SK-N-SH treated with all-trans-retinoic acid at 6 μM for 48 hours (cell line): ENCODE results near the gene RTF2.

Experiments
- ATAC-seq: fragments of 200-7000 bp; cut with Tn5 transposase; 3 replicates; pipeline ENCODE4 v1.9.1; 2020; ENCODE audit warnings: mild to moderate bottlenecking, moderate library complexity
- ARNTL ChIP-seq: fragments of 450-650 bp; formaldehyde crosslinking; IDR thresholded peaks from 2 replicates; pipeline ENCODE4 v1.5.0; 2020; ENCODE audit warnings: low read depth, mild to moderate bottlenecking, moderate library complexity, borderline replicate concordance
- BACH2 ChIP-seq: fragments of 250-450 bp; sonication (Bioruptor Pico); IDR thresholded peaks from 2 replicates; pipeline ENCODE4 v1.9.0; 2021; ENCODE audit warnings: mild to moderate bottlenecking, borderline replicate concordance
- CSDC2 ChIP-seq: fragments of 250-450 bp; sonication (Bioruptor Pico); IDR thresholded peaks from 2 replicates; pipeline ENCODE4 v1.5.0; 2020; ENCODE audit warnings: mild to moderate bottlenecking, moderate library complexity
- ESRRG ChIP-seq: fragments of 250-450 bp; sonication (Bioruptor Pico); IDR thresholded peaks from 2 replicates; pipeline ENCODE4 v1.6.1; 2021; ENCODE audit warnings: mild to moderate bottlenecking
- GLIS3 ChIP-seq: fragments of 250-450 bp; sonication (Bioruptor Pico); IDR thresholded peaks from 2 replicates; pipeline ENCODE4 v1.5.0; 2020; ENCODE audit warnings: mild to moderate bottlenecking, moderate library complexity
- ISL1 ChIP-seq: fragments of 250-450 bp; sonication (Bioruptor Pico); IDR thresholded peaks from 2 replicates; pipeline ENCODE4 v2.1.2; 2022; ENCODE audit warnings: mild to moderate bottlenecking, moderate library complexity
- OSR1 ChIP-seq: fragments of 250-450 bp; sonication (Bioruptor Pico); IDR thresholded peaks from 2 replicates; pipeline ENCODE4 v1.8.0; 2022; ENCODE audit warnings: moderate library complexity, mild to moderate bottlenecking, inconsistent platforms
- RARB ChIP-seq: fragments of 250-450 bp; sonication (Bioruptor Pico); IDR thresholded peaks from 2 replicates; pipeline ENCODE4 v1.8.0; 2021; ENCODE audit warnings: mild to moderate bottlenecking, moderate library complexity
- SNAI2 ChIP-seq: fragments of 250-450 bp; sonication (Bioruptor Pico); IDR thresholded peaks from 2 replicates; pipeline ENCODE4 v1.5.0; 2020; ENCODE audit warnings: mild to moderate bottlenecking, moderate library complexity
- TCF4 ChIP-seq: fragments of 250-450 bp; sonication (Bioruptor Pico); IDR thresholded peaks from 2 replicates; pipeline ENCODE4 v1.8.0; 2021; ENCODE audit warnings: mild to moderate bottlenecking, moderate library complexity, borderline replicate concordance
- TOX ChIP-seq: fragments of 250-450 bp; sonication (Bioruptor Pico); IDR thresholded peaks from 2 replicates; pipeline ENCODE4 v1.8.0; 2021; ENCODE audit warnings: mild to moderate bottlenecking, moderate library complexity, borderline replicate concordance
- ZC3H10 ChIP-seq: fragments of 250-450 bp; sonication (Bioruptor Pico); IDR thresholded peaks from 2 replicates; pipeline ENCODE4 v1.5.1; 2021; ENCODE audit warnings: mild to moderate bottlenecking, moderate library complexity
- ZFP3 ChIP-seq: fragments of 250-450 bp; sonication (Bioruptor Pico); IDR thresholded peaks from 2 replicates; pipeline ENCODE4 v1.5.0; 2020; ENCODE audit warnings: mild to moderate bottlenecking, moderate library complexity
- ZFP30 ChIP-seq: fragments of 450-650 bp; formaldehyde crosslinking; IDR thresholded peaks from 2 replicates; pipeline ENCODE4 v1.5.0; 2022; ENCODE audit warnings: mild to moderate bottlenecking, moderate library complexity
- ZNF565 ChIP-seq: fragments of 450-650 bp; formaldehyde crosslinking; conservative IDR thresholded peaks from 2 replicates; pipeline ENCODE4 v1.5.0; 2020; ENCODE audit warnings: low read depth, mild to moderate bottlenecking, moderate library complexity
- ZNF8 ChIP-seq: fragments of 450-650 bp; formaldehyde crosslinking; IDR thresholded peaks from 2 replicates; pipeline ENCODE4 v1.5.0; 2020; ENCODE audit warnings: mild to moderate bottlenecking, moderate library complexity
- TF ChIP-seq, protein P1 (sequence below): fragments of 250-450 bp; sonication (Bioruptor Pico); IDR thresholded peaks from 2 replicates; pipeline ENCODE4 v1.5.1; 2020; ENCODE audit warnings: low read depth, mild to moderate bottlenecking, moderate library complexity
- TF ChIP-seq, protein P2 (sequence below): fragments of 250-450 bp; sonication (Bioruptor Pico); IDR thresholded peaks from 2 replicates; pipeline ENCODE4 v1.5.0; 2020; ENCODE audit warnings: mild to moderate bottlenecking, moderate library complexity
- TF ChIP-seq, protein P3 (sequence below): fragments of 250-450 bp; sonication (Bioruptor Pico); IDR thresholded peaks from 2 replicates; pipeline ENCODE4 v1.5.1; 2021; ENCODE audit warnings: mild to moderate bottlenecking, moderate library complexity
- TF ChIP-seq, protein P4 (sequence below): fragments of 250-450 bp; sonication (Bioruptor Pico); IDR thresholded peaks from 2 replicates; pipeline ENCODE4 v1.8.0; 2020; ENCODE audit warnings: mild to moderate bottlenecking, moderate library complexity, borderline replicate concordance

Gene RTF2

DNA sequence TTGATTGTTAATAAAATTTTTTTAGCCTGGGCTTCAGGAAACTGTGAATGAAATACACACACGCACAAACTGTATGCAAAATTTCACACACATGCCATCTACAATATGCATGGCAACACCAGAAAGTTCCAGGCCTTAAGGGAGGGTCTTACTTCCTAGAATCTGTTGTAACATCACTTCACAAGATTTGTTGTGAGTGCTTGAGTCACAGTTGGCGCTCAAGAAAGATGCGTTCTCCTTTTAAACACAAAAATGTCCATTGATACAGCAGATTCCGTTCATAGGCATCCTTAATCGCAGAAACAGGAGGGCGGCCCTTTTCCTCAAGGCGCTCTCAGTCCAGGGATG lies 485 bp upstream of the RTF2 start:
- peak; percentile 38 for ATAC-seq
- TF ChIP-seq ZC3H10 (CRISPR knock-in tag) (no peak), ZNF8 (CRISPR knock-in tag) (no peak), RARB (CRISPR knock-in tag) (no peak), SNAI2 (CRISPR knock-in tag) (no peak), ZNF565 (CRISPR knock-in tag) (no peak), ZFP30 (CRISPR knock-in tag) (no peak), ISL1 (no peak), TCF4 (CRISPR knock-in tag) (no peak)
- TF ChIP-seq, protein P1, sequence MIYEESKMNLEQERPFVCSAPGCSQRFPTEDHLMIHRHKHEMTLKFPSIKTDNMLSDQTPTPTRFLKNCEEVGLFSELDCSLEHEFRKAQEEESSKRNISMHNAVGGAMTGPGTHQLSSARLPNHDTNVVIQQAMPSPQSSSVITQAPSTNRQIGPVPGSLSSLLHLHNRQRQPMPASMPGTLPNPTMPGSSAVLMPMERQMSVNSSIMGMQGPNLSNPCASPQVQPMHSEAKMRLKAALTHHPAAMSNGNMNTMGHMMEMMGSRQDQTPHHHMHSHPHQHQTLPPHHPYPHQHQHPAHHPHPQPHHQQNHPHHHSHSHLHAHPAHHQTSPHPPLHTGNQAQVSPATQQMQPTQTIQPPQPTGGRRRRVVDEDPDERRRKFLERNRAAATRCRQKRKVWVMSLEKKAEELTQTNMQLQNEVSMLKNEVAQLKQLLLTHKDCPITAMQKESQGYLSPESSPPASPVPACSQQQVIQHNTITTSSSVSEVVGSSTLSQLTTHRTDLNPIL (CRISPR knock-in tag) = no peak
- TF ChIP-seq, all 23 proteins: peak for 0

DNA sequence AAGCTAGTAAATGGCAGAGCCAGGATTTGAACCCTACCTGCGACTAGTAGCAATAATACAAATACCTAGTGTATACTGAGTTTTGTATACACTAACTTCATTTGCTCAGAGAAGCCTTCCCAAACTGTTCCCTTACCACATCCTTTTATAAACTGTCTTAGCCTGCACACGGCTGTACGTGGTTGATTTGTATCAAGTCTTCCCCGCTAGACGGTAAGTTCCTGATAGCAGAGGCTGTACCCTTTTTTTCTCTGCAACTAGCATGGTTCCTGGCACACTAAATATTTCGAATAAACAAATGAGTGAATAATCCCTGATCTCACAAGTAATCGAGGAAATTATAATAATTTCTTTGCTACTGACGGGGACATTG lies 636 bp downstream of the RTF2 start:
- TF ChIP-seq SNAI2 (CRISPR knock-in tag) (no peak), OSR1 (CRISPR knock-in tag) (no peak), ZNF565 (CRISPR knock-in tag) (no peak), ESRRG (CRISPR knock-in tag) (no peak), ZFP3 (CRISPR knock-in tag) (no peak), BACH2 (no peak), ARNTL (CRISPR knock-in tag) (no peak), GLIS3 (CRISPR knock-in tag) (no peak), ISL1 (no peak), ZNF8 (CRISPR knock-in tag) (no peak), ZFP30 (CRISPR knock-in tag) (no peak), TCF4 (CRISPR knock-in tag) (no peak), CSDC2 (no peak), TOX (CRISPR knock-in tag) (no peak)
- TF ChIP-seq, protein P2, sequence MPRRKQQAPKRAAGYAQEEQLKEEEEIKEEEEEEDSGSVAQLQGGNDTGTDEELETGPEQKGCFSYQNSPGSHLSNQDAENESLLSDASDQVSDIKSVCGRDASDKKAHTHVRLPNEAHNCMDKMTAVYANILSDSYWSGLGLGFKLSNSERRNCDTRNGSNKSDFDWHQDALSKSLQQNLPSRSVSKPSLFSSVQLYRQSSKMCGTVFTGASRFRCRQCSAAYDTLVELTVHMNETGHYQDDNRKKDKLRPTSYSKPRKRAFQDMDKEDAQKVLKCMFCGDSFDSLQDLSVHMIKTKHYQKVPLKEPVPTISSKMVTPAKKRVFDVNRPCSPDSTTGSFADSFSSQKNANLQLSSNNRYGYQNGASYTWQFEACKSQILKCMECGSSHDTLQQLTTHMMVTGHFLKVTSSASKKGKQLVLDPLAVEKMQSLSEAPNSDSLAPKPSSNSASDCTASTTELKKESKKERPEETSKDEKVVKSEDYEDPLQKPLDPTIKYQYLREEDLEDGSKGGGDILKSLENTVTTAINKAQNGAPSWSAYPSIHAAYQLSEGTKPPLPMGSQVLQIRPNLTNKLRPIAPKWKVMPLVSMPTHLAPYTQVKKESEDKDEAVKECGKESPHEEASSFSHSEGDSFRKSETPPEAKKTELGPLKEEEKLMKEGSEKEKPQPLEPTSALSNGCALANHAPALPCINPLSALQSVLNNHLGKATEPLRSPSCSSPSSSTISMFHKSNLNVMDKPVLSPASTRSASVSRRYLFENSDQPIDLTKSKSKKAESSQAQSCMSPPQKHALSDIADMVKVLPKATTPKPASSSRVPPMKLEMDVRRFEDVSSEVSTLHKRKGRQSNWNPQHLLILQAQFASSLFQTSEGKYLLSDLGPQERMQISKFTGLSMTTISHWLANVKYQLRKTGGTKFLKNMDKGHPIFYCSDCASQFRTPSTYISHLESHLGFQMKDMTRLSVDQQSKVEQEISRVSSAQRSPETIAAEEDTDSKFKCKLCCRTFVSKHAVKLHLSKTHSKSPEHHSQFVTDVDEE (CRISPR knock-in tag) = no peak
- TF ChIP-seq, protein P3, sequence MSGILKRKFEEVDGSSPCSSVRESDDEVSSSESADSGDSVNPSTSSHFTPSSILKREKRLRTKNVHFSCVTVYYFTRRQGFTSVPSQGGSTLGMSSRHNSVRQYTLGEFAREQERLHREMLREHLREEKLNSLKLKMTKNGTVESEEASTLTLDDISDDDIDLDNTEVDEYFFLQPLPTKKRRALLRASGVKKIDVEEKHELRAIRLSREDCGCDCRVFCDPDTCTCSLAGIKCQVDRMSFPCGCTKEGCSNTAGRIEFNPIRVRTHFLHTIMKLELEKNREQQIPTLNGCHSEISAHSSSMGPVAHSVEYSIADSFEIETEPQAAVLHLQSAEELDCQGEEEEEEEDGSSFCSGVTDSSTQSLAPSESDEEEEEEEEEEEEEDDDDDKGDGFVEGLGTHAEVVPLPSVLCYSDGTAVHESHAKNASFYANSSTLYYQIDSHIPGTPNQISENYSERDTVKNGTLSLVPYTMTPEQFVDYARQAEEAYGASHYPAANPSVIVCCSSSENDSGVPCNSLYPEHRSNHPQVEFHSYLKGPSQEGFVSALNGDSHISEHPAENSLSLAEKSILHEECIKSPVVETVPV = no peak
- TF ChIP-seq, protein P1 (CRISPR knock-in tag) = no peak
- TF ChIP-seq, protein P4, sequence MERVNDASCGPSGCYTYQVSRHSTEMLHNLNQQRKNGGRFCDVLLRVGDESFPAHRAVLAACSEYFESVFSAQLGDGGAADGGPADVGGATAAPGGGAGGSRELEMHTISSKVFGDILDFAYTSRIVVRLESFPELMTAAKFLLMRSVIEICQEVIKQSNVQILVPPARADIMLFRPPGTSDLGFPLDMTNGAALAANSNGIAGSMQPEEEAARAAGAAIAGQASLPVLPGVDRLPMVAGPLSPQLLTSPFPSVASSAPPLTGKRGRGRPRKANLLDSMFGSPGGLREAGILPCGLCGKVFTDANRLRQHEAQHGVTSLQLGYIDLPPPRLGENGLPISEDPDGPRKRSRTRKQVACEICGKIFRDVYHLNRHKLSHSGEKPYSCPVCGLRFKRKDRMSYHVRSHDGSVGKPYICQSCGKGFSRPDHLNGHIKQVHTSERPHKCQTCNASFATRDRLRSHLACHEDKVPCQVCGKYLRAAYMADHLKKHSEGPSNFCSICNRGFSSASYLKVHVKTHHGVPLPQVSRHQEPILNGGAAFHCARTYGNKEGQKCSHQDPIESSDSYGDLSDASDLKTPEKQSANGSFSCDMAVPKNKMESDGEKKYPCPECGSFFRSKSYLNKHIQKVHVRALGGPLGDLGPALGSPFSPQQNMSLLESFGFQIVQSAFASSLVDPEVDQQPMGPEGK (CRISPR knock-in tag) = no peak
- ATAC-seq = no peak

DNA sequence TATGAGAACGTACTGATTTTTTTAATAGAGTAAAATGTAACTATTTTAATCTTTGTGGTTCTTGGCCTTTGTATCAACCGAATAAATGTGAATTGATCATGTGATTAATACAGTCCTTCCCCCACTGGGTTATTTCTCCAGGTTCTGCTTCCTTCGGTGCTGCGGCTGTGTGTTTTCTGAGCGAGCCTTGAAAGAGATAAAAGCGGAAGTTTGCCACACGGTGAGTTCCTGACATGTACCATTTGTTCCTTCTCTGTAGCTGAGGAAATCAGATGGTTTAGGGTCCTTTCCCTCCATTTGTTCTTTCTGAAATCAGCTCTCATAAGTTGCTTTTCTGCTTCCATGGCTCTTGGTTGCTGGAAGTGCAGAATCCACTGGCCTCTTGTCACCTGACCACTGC lies 15.5 kb downstream of the RTF2 start:
- ATAC-seq = no peak
- TF ChIP-seq ZFP3 (CRISPR knock-in tag) (no peak), ZNF8 (CRISPR knock-in tag) (no peak), SNAI2 (CRISPR knock-in tag) (no peak), ZNF565 (CRISPR knock-in tag) (no peak), ARNTL (CRISPR knock-in tag) (no peak), TOX (CRISPR knock-in tag) (no peak)

DNA sequence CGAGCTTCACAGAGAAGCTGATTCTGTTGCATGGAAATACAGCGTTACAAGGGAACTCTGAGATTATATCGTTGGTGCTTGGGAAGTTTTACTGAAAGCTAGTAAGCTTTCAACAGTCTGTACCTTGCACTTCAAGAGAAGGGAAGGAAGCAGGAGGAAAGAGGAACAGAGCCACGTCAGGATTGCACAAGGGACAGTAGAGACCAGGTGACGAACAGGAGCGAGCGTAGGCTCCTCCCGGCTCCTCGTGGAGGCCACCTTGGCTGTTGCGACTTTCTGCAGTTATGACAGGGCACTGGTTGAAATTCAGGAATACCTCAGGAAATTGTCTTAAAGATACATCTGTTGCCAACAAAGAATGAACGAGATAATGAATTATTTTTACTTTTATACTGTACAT lies 18.8 kb downstream of the RTF2 start:
- no peak for ATAC-seq
- TF ChIP-seq OSR1 (CRISPR knock-in tag) = no peak
- no peak for TF ChIP-seq SNAI2 (CRISPR knock-in tag)
- TF ChIP-seq, all 23 proteins: peak for 0
